ENCODE measurements around the gene GPR31.

GPR31 gene

DNA sequence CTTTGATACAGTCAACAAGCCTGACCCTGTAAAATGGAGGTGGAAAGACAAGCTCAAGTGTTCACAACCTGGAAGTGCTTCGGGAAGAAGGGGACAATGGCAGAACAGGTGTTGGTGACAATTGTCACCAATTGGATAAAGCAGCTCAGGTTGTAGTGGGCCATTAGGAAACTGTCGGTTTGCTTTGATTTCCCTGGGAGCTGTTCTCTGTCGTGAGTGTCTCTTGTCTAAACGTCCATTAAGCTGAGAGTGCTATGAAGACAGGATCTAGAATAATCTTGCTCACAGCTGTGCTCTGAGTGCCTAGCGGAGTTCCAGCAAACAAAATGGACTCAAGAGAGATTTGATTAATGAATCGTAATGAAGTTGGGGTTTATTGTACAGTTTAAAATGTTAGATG lies 19.9 kb downstream of the GPR31 start:
- DNase-seq = no peak

DNA sequence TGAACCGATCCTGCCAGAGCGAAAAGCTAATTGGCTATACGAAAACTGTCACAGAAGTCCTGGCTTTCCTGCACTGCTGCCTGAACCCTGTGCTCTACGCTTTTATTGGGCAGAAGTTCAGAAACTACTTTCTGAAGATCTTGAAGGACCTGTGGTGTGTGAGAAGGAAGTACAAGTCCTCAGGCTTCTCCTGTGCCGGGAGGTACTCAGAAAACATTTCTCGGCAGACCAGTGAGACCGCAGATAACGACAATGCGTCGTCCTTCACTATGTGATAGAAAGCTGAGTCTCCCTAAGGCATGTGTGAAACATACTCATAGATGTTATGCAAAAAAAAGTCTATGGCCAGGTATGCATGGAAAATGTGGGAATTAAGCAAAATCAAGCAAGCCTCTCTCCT lies 20.7 kb downstream of the GPR31 start:
- DNase-seq = no peak

DNA sequence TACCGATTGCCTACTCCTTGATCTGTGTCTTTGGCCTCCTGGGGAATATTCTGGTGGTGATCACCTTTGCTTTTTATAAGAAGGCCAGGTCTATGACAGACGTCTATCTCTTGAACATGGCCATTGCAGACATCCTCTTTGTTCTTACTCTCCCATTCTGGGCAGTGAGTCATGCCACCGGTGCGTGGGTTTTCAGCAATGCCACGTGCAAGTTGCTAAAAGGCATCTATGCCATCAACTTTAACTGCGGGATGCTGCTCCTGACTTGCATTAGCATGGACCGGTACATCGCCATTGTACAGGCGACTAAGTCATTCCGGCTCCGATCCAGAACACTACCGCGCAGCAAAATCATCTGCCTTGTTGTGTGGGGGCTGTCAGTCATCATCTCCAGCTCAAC lies 21.4 kb downstream of the GPR31 start:
- peak; percentile 25 for DNase-seq

DNA sequence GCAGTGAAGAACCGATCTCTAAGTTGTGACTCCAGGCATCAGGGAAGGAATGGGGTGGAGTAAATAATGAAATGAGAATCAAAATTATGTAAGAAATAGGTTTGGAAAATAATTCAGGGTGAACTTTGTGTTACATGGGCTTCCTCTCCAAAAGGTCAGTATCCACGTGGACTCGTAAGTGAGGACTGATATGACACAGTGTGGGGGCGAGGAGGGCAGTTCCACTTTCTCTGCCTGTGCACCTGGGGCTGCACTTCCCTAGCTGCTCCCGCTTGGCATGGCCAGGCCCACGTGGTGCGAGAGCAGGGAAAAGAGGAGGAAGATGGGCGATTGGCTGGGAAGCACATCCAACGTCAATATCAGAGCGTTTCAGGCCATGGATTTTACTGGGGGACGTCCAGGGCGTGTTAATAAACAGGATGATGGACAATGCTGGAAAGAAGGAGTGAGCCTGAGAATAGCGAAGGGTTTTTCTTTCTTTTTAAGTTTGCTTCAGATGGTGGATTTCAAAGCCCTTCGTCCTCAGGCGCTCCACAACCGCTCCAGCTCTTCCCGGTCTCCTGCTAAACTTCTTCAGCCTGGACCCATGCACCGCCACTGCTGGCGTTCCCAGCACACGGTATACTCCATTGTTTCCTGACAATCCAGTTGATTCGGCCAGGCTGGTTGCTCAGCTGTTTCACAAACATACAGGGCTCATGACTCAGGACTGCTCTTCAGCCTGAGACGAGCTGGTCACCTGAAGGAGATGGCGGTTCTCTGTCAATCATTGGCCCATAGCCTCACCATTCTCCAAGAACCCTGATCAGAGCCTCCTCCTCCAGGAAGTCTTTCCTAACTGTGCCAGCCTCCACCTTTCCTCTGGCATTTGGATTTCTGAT lies 23.1 kb downstream of the GPR31 start:
- no peak for DNase-seq

DNA sequence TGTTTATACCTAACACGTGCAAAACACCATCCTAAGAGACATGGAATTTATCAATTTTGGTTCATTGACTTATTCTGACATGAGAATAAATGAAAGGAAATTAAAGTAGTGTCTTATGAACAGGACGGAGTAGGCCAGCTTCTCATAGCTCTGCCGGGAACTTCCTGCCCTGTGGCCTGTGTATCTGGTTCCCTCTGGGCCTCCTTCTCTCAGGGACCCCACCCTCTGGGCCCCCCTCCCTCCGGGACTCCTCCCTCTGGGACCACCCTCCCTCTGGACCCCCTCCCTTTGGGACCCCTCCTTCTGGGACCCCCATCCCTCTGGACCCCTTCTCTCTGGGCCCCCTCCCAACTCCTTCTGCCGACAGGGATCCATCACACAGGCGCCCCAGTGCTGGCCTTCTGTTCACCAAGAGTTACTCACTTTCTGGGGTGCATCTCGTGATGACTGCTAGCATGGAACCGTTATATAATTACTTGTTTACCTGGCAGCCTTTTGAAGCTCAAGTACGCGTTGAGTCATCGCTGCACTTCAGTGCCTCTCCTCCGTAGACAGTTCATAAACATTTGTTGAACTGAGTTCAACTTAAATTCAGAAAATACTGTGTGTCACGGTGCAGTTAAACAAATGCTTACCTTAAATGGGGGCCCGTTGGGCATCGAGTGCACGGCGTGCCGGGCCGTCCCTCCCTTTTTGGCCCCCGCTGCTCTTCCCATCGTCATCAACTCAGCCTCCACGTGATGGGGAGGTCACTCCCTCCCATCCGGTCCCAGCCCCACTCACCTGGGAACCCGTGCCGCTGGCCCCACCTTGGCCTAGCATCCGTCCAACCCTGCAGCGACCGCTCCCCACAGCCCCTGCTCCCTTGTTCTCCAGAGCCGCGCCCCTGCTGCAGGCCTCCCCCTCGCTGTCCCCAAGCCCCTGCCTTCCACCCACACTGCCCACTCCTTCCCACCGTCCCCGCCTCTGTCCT lies 26.8 kb downstream of the GPR31 start:
- no peak for DNase-seq

DNA sequence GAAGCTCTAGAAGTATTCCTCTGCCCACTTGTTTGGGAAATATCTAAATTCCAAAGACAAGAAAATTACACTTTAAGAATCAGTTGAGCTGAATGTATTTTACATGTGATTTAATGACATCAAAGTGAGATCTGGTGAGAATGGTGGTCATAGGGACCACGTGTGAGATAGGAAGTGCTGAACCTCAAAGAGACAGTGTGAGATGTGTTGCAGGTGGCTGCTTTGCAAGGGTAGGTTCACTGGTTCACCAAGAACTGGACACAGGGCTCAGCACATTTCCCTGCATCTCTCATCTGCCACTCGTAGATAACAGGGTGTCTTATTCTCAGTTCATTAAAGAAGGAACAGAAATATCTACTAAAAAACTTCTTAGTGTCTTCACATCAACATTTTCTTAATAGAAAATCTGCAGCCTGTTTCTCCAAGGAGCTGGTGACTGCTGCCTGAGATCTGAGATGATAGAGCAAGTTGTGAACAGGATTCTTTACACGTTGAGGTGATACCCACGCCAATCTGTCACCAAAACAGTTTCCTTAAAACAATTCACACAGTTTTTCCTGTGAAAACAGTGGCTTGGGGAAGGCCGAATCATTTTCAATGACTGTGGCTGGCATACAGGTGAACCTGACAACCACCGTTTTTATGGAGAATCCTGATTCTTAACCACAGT lies 27.6 kb downstream of the GPR31 start:
- DNase-seq = no peak

DNA sequence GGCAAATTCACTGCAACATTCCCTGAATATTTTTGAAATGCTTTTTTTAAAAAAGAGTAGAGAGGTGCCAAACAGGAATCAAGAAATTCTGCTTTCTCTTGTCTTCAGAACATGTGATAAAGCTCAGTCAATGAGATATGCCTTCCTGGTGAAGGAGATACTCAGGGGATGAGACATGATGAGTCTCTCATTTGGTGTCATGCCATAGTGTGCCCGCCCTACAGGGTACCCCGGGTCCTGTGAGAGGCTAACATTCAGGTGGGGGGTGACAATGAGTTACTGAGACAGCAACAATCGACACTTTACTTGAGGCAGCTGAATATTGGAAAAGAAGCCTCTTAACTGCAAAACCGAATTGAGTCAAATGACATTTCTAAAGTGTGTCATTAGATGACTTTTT lies 28.2 kb downstream of the GPR31 start:
- no peak for DNase-seq

DNA sequence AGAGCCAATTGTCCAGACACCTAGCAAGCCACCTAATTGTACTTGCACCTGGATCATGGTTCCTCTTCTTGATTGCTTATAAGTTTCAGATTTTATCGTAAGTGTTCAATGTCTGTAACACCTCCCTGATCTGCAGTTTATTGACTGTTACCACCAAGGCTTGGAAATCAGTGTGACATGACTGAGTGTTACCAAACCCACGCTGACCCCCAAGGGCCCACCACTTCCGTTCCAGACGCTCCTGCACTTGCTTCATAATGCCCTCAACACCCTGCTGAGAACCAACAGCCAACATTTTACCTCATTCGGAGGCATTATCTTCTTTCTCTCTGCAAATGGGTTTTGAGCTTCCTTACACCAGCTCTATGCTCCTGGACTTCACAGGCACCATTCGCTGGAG lies 28.6 kb downstream of the GPR31 start:
- DNase-seq = no peak

DNA sequence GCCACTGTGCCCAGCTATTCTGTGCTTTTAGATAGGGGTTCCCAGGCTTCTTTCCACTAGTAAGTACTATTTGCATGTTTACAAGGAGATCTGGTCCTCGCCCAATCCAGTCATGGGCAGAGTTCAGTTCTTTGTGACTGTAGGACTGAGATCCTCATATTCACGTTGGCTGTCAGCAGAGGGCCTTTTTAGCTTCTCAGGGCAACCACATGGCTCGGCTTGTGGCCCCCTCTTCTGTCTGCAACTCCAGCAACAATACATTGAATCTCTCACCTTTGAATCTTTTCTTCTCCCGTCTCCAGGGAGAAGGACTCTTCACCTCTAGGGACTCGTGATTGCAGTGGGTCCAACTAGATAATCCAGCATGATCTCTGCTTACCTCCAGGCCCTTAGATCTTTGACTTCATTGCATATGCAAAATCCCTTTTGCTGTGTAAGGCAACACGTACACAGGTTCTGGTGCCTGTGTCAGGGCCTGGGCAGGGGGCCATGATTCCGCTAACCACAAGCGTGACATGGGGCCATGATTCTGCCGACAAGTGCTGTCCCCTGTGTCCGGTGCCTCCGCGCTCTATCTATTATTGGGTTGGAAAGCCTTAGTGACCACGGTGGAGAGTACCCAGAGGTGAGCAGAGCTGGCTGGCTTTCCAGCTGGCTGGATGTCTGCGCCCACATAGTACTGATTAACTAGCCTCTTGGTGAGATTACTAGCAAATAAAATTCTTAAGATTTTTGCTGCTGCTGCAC lies 29.8 kb downstream of the GPR31 start:
- no peak for DNase-seq

DNA sequence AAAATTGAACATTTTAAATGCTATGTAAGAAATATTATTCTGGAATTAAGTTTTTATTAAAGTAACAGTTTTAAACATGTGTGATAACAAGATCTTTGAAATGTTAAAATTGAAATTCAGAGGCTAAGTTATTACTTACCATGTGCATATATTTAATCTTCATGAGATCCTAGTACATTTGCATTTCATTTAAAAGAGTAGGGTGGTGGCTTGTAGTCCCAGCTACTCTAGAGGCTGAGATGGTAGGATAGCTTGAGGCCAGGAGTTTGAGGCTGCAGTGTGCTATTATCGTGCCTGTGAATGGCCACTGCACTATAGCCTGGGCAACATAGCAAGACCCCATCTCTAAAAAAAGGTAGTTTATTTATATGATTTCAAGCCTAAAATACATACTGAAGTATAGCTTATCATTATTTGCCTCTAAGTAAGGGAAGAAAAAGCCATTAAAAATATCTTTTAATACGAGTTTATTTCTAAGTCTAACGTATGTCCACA lies 31.9 kb downstream of the GPR31 start:
- DNase-seq = no peak

DNA sequence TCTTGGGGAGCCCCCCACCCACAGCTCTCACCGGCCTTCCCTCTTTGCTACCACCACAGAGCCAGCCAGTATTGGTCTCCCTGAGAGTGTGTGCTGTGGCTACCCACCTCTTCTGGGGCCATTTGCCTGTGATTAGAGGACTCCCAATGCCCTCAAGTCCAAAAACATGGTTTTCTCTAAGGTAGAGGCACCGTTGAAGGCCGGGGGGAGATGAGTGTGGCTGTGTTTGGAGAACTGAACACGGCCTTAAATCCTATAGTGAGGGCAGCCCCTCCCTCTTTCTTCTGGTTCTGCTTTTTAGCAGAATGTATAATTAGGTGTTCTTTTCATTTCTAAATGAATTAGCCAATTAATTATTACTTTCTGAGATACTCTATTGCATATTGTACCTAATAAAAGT lies 32.4 kb downstream of the GPR31 start:
- no peak for DNase-seq

DNA sequence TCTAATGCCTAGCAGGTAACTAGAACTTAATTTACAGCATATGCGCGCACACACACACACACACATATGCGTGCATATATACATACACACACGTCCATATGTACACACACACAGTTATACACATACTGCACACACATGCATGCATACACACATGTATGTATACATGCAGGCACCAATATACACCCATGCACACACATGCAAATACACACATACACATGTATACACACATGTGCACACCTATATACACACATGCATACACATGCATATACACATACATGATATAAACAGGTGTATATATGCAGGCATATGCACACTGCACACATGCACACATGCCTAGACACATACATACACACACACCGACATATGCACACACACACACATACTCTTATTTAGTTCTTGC lies 33.0 kb downstream of the GPR31 start:
- no peak for DNase-seq

DNA sequence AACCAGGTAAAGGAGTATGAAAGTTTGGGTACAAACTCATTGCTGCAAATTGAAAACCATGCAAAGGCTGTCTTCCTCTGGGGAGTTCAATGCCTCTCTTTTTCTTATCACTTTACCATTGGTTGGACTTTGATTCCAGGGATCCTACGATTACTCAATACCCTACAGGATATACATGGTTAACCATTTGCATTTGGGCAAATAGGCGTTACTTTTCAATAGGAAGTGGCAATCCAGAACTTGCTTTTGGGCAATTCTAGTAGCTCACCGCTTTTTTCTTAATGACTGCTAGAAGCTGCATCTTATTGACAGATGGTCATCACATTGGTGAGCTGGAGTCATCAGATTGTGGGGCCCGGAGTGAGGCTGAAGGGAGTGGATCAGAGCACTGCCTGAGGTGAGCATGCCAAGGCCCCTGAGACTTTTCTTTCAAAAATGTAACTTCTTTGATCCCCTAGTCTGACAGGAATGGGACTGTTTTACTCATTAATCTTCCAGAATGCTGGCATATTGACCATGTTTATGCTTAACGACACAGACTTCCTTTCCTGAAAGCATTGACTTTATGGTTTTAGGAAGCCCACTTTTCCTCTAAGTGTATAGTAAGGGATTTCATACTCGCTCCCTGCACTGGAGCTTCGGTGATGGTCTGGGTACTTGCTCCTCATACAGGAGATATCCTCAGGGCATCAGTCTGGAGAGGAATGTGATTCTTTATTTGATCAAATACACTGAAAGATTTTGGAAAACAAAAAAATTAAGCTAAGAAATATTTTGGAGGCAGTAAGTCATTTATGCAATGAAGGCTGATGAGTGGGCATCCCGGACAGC lies 34.7 kb downstream of the GPR31 start, which contains the start of gene CCR6:
Gene CCR6 (plus strand): TSS at position 270 of the 831 bp plus-strand sequence. CDS start 13,039 bp downstream, outside the sequence.
- no peak for DNase-seq

DNA sequence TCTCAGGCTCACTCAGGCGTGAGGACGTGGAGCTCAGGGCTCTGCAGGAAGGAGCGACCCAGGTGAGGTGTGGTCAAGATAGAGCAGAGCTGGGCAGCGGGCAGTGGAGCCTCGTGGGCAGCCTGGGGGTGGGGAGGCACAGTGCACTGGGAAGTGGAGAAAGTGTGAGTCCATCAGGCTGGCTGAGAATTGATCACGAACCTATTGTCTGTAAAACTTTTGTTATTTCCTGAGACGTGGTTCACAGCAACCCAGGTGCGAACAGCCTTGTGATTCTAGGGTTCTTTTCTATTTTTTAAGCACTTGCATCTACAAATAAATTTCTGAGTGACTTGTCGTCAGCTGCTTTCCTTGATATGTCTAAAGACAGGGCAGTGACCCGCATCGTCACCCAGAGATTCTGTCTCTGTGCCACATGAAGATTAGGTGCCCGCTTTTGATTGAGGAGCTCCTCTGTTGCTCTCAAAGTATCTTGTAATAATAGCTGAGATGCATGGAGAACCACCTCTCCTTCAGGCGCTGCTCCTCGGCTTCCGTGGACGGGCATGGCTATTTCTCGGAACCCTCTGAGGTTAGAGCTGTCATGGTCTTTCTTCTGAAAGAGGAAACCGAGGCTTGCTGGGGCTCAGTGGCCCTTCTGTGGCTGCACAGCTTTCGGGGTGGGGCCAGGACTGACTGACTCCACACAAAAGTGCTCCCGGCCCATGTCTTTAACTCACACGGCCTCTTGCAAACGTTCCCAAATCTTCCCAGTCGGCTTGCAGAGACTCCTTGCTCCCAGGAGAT lies 35.5 kb downstream of the GPR31 start:
- DNase-seq = no peak

DNA sequence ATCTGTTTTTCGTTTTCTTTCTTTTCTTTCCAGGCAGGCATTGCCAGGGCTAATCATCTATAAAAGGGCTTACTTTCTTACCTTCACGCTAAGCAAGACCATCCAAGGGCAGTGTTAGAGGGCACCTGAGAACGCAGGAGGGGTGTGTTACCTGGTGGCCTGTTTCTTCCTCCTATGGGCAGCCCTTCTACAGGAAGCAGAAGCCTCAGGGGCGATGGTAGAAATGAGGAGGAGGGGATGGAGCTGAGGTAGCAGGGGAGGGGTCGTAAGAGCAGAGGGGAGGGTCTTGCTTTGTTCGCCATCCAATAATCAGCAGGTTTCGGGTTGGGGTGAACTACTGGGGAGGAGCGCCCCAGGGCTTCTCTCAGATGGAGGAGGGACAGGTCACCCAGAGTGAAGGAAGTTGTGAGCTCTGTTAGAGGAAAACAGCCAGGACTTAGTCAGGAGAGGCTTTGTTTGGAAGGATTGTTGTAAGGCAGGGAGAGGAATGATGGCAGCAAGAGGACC lies 36.4 kb downstream of the GPR31 start:
- no peak for DNase-seq

DNA sequence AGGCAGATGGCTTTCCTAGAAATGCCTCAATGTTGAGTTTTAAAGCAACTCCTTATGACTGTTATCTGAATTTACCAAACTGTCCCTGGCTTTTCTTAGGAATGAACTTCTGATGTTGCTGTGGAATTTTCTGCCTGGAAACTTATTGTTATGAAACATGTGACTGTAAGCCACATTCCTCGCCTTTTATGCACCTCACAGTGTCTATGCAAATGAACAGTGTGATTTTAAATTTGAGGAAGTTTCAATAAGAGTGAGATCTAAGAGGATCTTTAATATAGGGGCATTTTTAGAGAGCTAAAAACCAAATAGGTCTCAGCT lies 37.2 kb downstream of the GPR31 start:
- no peak for DNase-seq

DNA sequence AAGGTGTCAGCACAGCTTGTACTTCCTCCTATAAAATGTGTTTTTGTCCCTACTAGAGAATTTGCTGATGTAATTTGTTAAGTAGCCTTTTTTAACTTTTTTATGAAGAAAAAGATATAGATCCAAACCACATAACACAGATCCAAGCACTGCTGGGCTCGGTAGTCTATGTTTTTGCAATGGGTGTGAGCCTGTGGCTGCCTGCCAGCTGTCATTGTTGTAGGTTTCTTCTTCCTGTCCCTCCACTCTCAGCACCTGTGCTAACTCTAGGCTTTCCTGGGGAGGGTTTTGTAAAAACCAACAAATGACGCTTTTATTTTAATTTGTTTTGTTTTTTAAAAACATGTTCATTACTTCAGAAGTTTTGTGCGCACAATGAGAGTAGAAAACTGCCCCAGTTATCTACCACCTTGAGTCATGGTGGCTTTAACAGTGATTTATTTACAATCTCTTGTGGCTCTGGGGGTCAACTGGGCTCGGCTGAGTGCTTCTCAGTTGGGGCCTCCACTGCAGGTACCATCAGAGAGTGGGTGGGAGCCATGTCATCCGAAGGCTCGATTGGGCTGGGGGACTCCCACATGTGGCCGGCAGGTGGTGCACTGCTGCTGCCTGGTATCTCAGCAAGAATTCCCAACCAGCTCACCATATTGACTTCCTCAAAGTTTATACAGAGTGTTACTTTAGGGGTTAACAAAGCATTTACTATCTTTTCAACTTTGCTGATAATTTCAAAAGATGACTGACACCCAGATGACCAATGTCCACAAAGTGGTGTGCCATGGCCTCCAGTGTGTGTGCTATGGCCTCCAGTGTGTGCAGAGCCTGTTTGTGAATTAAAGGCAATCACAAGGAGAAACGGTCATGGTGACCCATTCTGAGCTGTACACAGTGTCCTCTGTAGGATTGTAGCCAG lies 37.9 kb downstream of the GPR31 start:
- DNase-seq = no peak

DNA sequence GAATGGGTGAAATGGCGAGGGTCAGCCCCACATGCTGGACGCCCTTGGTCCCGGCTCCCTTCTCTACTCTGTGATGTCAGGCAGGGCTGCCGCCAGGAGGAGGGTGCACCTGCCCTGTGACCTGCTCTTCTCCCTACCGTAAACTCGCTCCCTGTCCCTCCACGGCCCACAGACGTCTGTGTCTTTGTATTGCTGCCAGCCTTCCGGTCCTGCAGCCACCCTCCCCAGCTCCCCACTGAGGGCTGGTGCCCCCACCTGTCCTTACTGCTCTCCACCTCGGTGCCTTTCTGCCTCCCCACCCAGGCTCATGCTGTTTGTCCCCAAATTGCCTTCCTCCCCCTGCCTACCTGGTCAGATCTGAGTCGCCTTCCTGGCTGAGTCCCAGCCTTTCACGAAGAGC lies 38.9 kb downstream of the GPR31 start:
- no peak for DNase-seq

DNA sequence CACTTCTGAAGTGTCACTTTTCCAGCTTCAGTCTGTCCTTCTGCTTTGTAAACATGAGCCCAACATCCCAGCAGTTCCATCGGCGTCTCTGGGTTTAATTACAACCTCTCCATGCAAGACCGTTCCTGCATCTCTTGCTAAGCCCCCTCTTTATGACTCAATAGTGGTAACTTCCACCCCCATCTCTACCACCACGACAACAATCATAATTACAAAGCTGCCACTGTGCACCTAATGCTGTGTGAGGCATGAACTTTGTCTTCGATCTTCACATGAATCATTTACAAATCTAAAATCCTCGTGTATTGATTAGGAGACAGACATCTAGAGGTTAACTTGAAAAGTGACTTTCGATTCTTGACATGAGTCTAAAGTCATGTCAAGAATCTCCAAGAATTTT lies 39.8 kb downstream of the GPR31 start:
- no peak for DNase-seq
